Ammon's horn (tissue), 1 donor: Measurements from ENCODE around the gene ZBTB4.
A peak's percentile ranks its signal among the peaks of the same experiment; 100 is the strongest.
"Not testable (repeated sequence)": the region's sequence is repeated elsewhere in the genome, so short reads cannot be mapped to it uniquely, and the experiment has no call there.

Source experiments
- DNase-seq: peaks from one replicate; pipeline ENCODE4 v3.0.0-alpha.2; 2016; ENCODE audit warnings: low spot score

The ZBTB4 gene

DNA sequence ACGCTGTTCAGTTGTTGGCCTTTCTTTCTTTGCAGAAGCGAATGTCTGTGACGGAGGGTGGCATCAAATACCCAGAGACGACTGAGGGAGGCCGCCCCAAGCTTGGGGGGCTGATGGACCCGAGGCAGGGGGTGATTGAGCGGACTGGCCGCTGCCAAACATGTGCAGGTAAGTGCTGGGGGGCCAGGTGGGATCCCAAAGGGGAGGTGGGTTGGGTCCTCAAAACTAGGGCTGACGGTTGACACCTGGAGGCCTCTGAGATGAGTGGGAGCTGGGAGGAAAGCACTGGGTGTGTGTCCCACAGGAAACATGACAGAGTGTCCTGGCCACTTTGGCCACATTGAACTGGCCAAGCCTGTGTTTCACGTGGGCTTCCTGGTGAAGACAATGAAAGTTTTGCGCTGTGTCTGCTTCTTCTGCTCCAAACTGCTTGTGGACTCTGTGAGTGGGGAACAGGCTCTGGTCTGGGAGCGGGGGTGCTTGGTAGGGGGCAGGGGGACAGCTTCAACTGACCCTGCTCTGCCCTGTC, 16.5 kb upstream of the ZBTB4 start:
- no peak for DNase-seq

DNA sequence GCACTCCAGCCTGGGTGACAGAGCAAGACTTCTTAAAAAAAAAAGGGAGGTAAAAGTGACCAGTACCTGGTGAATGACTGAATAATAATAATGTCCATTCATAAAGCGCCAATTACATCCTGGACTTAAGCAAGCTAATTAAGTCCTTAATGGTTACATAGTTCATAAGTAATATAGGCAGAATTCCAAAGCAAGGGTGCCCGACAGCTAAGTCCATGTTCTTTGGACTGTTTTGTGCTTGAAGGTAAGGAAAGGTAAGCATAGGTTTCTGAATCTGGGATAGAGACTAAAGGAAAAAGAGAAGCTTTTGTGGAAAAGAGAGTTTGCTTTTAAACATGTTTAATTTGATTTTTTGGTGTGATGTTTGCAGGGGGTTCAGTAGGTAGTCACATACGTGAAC, 14.5 kb upstream of the ZBTB4 start:
- no peak for DNase-seq

DNA sequence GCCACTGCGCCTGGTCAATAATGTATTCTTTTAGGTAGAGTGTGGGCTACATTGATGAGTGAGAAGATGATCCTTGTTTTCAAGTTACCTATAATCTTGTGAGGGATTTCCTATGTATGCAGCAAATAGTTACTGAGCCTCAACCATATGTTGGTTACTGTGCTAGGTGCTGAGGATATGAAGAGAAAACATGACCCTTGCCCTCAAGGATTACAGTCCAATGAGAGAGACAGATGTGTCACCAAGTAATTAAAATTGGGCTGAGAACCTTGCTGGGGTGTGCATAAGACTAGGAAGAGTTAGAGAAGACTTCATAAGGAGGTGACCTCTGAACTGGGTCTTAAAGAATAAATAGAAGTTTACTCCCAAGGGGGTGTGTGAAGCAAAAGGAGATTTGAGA, 12.2 kb upstream of the ZBTB4 start:
- no peak for DNase-seq

DNA sequence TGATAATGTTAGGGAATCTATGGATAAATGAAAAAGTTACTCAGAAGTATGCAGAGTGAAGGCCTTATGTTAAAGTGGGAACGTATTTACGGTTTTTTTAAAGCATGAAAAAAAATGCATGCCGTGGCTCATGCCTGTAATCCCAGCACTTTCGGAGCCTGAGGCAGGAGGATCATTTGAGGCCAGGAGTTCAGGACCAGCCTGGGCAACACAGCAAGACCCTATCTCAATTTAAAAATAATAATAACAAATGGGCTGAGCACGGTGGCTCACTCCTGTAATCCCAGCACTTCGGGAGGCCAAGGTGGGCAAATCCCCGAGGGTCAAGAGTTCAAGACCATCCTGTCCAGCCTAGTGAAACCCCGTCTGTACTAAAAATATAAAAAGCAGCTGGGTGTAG, 10.7 kb upstream of the ZBTB4 start:
- no peak for DNase-seq

DNA sequence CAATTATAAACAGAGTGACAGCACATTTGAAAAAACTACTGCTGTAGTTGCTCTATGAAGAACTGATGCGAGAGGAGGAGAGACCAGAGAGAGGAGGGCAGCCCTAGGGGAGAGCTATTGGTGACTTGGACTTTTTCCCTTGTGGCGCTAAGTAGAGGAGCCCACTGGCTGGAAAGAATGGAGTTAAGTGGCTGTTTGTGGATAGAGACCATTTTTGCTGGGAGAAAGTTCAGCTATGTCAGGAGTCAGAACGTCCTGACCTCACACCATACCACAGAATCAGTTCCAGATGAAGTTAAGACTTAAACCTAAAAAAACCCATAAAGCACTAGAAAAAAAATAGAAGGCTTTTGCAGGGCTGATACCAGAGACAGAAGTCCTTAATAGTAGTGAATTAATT, 6.8 kb upstream of the ZBTB4 start:
- DNase-seq, result no peak

DNA sequence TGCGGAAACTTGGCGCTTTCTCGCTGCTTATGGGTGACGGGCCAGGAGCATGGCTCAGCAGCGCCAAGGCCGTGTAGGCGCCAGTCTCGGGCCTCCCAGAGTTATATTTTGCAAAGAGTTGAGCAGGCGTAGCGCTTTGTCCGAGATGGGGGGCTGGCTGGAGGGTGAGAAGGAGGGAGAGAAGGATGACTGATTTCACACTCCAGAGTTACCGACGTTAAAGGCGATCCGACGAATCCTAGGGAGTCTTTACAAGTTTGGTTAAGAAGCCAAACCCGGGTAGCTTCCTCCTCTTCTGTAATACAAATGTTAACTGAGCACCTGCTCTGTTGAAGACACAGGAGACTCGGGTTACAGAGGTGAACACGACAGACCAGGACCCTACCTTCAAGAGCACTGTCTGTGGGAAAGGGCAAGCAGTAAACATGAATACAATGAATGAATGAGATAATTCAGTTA, 5.5 kb upstream of the ZBTB4 start:
- DNase-seq, result no peak

DNA sequence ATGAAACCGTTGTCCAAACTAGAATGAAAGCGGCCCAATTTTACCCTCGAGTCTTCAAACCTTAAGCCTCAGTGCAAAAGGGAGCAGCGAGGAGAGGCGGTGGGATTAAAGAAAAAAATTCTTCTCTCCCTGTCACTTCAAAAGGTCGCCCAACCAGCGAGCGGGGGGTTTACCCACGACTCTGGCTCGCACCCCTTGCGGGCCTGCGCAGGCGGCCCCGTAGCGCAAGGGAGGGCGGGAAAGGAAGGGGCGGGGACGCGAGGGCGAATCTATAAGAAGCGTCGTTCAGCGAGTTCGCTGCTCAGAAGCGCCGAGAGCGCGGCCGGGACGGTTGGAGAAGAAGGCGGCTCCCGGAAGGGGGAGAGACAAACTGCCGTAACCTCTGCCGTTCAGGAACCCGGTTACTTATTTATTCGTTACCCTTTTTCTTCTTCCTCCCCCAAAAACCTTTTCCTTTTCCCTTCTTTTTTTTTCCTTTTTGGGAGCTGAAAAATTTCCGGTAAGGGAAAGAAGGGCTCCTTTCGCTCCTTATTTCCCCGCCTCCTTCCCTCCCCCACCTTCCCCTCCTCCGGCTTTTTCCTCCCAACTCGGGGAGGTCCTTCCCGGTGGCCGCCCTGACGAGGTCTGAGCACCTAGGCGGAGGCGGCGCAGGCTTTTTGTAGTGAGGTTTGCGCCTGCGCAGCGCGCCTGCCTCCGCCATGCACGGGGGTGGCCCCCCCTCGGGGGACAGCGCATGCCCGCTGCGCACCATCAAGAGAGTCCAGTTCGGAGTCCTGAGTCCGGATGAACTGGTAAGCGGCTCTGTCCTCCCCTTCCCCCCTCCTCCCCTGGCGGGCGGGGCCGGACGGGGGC, 4.9 kb upstream of the ZBTB4 start, which contains the start of gene POLR2A:
POLR2A (plus strand) TSS at position 300 of the 852 bp plus-strand sequence.
- DNase-seq, result peak; percentile 98

DNA sequence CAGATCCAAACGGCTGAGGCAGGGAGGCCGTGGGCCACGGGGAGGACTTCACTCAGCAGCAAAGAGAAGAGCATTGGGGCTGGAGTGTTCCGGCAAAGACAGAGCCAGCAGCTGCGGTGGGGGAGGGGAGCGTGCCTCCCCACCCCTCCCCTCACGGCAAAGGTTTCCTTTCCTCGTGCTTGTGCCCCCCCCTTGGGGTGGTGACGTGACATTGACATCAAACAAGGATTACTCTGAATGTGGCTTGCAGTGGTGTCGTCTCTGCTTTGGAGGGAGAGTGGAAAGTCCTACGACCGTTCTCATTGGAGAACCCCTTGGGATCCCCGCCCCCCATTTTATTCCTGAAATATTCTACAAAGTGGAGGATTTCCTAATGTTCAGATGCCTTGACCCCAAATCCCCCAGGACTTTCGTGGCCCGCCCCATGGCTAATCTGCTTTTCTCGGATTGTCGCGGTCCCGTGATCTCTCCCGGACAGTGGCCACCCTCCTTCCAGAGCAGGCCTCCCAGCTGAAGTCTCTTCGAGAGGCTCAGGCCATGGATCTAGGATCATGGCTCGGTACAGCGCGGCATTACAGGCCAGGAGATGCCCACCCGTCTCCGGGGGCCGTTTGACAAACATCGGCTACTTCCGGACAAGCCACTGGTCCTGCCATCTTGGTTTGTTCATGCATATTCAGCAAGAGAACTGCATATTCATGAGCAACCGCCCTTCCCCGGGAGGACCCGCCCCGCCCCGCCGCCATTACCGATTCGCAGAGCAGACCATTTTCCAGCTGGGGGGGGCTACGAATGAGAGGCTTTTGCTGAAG, 4.0 kb upstream of the ZBTB4 start:
- DNase-seq, result peak; percentile 96

DNA sequence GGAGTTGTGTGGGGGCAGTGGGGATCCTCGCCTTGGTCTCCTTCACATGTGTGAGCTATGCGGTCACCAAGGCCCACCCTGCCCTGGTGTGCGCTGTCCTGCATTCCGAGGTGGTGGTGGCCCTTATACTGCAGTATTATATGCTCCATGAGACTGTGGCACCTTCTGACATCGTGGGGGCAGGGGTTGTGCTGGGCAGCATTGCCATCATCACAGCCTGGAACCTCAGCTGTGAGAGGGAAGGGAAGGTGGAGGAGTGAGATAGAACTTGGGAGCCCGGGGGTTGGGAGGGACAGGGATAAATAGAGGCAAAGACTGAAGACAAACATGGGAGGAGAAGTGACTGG, 3.3 kb upstream of the ZBTB4 start:
- not testable (repeated sequence) for DNase-seq

DNA sequence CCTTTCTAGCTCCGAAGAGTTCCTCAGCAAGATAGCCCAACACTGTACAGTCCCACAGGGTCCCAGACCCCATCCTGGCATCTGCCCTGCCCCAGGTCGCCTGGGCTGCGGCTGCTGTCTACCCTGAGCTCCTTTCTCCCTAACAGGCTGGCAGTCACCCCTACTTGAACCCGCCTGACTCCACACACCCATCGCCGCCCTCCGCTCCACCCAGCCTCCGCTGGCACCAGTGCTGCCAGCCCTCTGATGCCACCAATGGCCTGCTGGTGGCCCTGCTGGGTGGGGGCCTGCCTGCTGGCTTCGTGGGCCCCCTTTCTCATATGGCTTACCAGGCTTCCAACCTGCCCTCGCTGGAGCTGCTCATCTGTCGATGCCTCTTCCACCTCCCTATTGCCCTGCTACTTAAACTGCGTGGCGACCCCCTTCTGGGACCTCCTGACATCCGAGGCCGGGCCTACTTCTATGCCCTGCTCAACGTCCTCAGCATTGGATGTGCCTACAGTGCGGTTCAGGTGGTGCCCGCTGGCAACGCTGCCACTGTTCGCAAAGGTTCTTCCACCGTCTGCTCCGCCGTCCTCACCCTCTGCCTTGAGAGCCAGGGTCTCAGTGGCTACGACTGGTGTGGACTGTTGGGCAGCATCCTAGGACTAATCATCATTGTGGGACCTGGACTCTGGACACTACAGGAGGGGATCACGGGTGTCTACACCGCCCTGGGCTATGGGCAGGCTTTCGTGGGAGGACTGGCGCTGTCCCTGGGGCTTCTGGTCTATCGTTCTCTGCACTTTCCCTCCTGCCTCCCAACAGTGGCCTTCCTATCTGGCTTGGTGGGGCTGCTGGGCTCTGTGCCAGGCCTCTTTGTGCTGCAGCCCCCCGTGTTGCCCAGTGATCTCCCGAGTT, 2.7 kb upstream of the ZBTB4 start:
- DNase-seq, result not testable (repeated sequence)

DNA sequence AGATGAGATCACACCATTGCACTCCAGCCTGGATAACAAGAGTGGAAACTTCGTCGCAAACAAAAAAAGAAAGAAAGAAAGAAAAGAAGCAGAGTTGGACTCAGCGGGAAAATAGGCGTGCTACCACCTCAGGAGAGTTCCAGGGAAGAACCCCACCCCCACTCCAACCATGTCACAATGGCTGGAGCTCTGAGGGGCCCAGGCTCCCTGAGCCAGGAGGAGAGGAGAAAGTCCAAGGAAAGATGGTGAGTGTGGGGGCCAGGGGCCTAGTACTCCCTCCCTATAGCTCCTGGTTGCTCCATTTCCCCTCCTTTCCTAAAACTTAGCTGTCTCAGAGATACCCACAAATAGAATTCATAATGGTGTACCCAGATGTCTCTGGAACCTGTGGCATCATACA, 1.8 kb upstream of the ZBTB4 start, which contains the start of gene SLC35G6:
SLC35G6 (plus strand) TSS at position 172 of the 400 bp plus-strand sequence; CDS start at position 243, 71 bp downstream.
- not testable (repeated sequence) for DNase-seq

DNA sequence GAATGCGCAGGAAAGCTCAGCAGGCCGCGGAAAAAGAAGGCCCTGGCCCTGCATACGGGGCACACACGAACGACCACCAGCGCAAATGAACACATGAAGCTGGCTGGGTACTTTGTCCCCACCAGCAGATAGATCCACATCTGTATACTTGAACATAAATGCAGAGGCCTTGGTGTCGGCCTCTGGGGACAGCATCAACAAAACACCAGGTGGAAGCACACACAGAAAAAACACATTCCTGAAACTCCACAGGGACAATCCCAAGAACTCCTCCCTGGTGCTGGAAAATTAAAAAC, 606 bp upstream of the ZBTB4 start:
- DNase-seq, result no peak

DNA sequence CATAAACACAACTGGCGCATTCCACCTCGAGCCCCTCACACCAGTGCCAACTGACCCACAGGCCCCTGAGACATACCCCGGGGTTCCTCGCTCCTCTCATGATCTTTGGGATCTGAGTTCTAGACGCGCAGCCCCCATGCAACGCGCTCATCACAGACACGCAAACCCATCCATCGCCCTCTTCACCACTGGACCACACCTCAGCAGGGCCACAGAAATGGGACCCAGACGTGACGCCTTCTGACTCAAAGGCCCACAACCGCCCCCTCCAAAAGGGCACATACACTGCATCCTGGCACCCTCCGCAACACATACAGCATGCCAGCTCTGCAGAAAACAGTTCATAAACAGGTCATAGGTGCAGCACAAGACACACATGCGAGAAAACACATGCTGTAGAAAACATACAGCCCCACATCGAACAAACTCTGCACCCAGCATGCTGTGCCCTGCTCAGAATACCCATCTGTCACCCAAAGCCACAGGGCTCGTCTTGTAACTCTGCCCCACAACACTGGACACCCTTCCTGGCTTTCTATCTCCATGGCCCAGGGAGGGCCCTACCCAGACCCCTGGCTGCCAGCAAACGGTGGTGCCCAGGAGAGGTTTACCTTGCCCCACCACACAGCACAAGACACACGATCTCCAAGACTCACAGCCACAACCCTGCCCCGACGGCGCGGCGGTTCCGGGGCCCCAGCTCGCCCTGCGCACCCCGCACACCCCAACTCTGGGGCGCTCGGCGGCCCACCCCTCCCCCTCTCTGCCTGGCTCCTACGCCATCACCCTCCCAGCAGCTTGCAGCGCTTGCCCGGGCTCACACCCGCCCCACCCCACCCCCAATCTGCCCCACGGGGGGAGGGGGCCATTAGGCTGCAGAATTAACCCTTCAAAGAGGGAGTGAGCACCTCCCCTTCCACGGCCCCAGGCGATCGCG, 887 bp downstream of the ZBTB4 start:
- DNase-seq, result peak; percentile 67

DNA sequence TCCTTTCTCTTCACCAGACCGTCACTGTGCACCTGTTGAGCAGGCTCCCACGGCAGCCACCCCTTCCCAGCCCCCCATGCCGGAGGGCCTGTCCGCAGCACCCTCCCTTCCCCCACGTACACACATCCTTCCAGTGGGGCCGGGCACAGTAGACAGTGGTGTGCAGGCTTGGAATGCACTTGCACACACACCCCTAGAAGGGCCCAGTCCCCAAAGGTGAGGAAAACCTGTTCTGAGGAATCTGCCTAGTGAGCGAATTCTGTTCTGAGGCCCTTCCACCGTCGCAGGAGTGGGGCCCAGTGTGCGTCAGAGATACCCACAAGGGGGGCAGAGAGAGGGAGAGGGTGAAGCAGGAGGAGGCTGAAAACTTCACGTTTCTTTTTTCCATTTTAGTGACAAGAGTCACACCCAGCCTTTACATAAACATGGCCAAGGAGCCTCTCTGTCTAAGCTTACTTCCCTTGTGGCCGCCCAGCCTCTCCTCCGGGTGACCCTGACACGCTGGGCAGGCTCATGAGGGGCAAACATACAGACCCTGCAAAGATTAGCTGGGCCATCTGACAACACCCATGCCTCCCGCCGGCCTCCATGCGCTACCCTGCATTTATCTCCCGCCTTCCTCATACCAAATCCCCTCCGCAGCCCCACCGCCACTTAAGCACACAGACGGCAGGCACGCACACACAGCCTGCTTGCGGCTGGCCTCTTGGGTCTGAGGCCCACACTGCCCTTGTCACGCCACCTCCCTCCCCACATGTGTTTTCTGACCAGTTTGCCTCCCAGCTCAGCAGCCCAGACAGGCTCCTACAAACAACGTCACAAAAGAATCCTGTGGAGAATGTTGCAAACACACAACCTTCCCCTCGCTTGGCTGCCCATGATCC, 1.8 kb downstream of the ZBTB4 start:
- peak; percentile 77 for DNase-seq

DNA sequence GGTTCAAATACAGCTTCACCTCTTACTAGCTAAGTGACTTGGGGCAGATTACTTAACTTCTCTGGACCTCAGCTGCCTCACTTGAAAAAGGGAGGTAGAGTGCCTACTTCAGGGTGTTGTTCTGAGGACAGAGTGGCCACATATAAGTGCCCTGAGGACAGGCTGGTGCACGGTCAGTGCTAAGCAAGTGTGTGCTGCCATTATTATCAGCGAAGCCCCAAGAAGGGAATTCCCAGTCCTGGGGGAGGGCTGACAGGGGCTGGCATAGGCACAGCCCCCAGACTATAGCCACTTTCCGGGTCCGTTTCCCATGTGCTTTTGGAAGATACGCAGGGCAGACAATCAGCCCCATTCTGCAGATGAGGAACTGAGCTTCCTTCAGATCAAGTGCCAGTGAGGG, 2.5 kb downstream of the ZBTB4 start:
- DNase-seq, result no peak

DNA sequence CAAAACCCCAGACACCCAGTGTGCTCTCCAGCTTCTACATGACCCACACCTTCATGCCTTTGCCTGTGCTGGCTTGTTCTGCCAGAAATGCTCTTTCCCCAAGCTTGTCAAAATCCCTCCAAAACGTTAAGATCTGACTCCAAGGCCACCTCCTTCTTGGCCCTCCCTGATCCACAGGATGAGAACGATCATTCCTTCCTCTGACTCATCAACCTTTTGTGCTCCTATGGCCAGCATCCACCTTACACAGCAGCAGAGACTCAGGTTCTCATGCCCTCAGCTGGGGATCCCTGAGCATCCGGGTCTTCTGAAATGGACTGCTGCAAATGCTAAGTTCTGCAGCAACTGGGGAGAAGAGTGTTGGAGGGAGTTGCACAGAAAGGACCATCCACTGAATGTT, 2.9 kb downstream of the ZBTB4 start:
- no peak for DNase-seq

DNA sequence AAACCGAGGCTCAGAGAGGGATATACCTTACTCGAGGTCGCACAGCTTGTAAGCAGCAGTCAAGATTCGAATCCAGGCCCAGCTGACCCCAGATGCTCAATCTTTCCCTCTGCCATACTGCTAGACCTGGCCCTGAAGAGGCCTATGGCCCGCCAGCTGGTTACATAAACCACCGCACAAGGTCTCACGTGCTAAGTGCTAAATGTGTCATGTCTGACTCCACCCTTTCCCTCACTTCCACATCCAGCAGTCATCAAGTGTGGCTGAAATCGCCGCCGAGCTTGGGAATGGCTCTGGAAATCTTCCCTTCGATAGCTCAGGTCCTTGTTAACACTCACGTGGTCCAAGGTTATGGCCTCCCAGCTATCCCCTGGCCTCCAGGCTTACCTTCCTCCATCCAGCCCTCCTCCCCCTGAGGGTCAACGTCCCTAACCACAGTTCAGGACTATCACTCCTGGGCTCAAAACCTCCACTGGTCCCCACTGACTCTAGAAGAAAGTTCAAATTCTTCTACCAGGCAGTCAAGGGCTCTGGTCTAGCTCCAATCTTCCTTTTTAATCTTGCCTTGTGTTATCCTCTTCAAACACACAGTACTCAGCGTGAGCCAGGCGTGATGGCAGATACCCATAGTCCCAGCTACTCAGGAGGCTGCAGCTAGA, 3.5 kb downstream of the ZBTB4 start:
- DNase-seq, result no peak

DNA sequence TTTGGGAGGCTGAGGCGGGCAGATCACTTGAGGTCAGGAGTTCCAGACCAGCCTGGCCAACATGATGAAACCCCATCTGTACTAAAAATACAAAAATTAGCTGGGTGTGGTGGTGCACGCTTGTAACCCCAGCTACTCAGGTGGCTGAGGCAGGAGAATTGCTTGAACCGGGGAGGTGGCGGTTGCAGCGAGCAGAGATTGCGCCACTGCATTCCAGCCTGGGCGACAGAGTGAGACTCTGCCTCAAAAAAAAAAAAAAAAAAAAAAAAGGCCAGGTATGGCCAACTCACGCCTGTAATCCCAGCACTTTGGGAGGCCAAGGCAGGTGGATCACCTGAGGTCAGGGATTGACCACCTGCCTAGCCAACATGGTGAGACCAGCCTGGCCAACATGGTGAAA, 4.7 kb downstream of the ZBTB4 start:
- DNase-seq, result not testable (repeated sequence)

DNA sequence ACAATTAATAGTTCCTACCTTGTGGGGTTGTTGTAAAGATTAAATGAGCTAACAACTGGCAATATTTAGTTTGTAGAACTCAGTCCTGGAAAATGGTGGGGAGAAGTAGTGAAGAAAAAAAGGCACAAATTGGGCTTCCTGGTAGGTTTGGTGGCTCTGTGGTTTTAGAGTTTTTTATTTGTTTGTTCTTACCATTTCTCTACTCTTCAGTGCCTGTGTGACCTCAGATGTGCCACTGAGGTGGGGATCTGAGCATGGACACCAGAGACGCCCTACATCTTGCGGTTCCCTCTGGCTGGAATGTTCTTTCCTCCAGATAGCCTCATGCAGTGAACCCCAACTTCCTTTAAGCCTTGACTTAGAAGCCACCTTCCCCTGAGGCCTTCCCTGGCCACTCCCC, 7.7 kb downstream of the ZBTB4 start:
- DNase-seq, result no peak
